NAMALWA (cell line): ENCODE data around the gene NIM1K.
"Not testable (repeated sequence)": the region's sequence is repeated elsewhere in the genome, so short reads cannot be mapped to it uniquely, and the experiment has no call there.

Experiments
- DNase-seq: peaks from one replicate; pipeline ENCODE4 v3.0.0-alpha.2; 2015; ENCODE audit warnings: low spot score

The NIM1K gene

GRCh38 chr5:43314724-43315123 is 122.7 kb downstream of the NIM1K start:
- no peak for DNase-seq

DNA sequence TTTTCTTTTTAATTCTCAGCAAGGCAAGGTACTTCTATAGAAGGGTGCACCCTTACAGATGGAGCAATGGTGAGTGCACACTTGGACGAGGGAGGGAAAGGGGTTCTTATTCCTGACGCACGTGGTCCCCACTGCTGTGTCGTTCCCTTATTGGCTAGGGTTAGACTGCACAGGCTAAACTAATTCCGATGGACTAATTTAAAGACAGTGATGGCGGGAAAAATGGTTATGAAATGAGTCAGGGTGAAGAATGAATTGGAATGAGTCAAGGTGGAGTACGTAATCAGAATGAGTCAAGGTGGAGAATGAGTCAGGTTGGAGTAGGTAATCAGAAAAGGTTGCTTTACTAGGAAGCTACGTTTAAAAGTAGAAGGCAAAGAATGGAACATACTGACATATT is 123.2 kb downstream of the NIM1K start:
- DNase-seq, result no peak

DNA sequence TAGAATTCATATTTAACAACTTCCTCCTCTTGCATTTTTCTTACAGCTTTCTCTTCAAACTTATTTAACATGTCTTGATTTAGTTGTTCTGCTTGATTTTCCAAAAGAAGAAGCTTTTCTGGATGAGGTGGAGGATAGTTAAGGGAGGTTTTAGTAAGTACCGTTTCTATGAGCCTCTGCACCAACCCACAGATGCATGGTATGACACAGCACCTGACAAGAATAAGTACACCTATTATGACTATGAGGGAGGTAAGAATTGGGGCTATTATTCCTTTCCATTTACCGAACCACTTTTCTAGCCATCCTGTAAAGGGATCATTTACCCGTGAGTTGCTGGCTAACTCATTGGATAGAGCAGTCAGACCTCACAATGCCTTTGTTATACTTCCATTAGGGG is 123.7 kb downstream of the NIM1K start:
- no peak for DNase-seq

DNA sequence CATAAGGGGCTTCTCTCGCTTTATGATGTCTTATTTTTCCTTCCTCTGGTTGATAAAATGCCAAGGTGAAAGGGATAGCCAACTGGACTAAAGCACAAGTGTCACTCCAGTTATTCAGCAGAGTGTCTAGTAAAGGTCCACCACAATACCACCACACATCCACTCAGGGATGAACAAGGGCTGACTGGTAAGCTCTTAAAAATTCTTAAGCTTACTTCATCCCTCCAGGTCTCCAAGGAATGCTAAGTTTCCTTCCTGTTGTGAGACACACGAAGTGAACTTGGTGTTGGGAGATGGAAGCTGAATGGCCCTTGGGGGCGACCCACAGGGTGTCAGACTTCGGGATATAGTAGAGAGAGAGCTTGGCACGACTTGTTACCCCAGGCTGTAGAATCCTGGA is 124.4 kb downstream of the NIM1K start:
- DNase-seq, result no peak

GRCh38 chr5:43320846-43321245 is 128.8 kb downstream of the NIM1K start:
- DNase-seq, result no peak

DNA sequence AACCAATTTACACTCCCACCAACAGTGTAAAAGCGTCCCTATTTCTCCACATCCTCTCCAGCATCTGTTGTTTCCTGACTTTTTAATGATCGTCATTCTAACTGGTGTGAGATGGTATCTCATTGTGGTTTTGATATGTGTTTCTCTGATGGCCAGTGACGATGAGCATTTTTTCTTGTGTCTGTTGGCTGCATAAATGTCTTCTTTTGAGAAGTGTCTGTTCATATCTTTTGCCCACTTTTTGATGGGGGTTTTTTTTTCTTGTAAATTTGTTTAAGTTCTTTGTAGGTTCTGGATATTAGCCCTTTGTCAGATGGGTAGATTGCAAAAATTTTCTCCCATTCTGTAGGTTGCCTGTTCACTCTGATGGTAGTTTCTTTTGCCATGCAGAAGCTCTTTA is 131.5 kb downstream of the NIM1K start:
- not testable (repeated sequence) for DNase-seq

DNA sequence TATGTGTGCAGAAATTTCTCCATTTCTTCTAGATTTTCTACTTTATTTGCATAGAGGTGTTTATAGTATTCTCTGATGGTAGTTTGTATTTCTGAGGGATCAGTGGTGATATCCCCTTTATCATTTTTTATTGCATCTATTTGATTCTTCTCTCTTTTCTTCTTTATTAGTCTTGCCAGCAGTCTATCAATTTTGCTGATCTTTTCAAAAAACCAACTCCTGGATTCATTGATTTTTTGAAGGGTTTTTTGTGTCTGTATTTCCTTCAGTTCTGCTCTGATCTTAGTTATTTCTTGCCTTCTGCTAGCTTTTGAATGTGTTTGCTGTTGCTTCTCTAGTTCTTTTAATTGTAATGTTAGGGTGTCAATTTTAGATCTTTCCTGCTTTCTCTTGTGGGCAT is 133.6 kb downstream of the NIM1K start:
- DNase-seq, result not testable (repeated sequence)
